ENCODE data around the gene FXYD6.

- TF ChIP-seq POLR2A (IDR thresholded peaks at IDR 0.05) (no peak), CTCF (IDR thresholded peaks at IDR 0.05) (no peak)
Measured at GRCh38 chr11:117834068-117834810, 42.2 kb downstream of the FXYD6 start.
